Activated CD4-positive, alpha-beta T cell treated with anti-CD3 and anti-CD28 coated beads, Interleukin-2, Interleukin-6, amounts not matched to agents 100 ng/mL and 50 ng/mL, durations not matched to agents 16 hours and 8 hours (primary cell): ENCODE measurements around the gene MMP11.
A peak's percentile ranks its signal among the peaks of the same experiment; 100 is the strongest.

ENCODE experiments used
- DNase-seq: peaks from one replicate; pipeline ENCODE4 v3.0.0-alpha.2; 2020

MMP11 gene

DNA sequence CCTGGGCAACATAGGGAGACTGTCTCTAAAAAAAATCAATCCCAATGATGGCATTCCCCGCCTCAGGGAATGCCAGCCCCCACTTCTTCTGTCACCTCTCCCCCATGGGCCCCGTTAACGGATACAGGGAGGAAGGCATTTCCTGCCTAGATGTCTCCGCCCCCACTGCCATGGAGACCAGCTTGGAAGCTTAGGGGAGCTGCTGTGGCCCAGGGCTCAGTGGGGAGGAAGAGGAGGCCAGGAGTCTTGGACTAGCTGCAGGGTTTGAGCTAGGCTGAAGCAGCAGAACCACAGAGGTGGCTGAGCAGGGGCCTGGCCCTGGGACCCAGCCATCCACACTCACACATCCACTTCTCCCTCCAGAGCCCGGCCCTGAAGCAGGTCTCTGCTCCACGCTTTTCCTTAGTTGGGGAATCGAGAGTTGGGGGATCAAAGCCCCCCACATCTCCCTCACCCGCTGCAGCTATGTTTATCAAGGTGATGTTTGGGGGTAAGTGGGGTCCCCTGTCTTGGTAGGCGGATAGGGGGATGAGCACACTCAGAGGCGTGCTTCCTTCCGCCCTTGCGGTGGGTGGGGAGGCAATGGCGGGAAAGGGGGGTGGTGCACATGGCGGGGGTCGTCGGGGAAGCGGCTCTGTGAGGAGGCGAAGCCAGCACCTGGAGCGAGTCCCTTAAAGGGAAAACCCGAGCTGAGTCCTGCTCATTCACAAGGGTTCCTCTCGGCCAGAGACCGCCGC is 9.6 kb upstream of the MMP11 start, which contains the start of gene C22orf15:
TSS of gene C22orf15 (plus strand) at position 149 of the 737 bp plus-strand sequence. CDS start at position 466, 317 bp downstream.
- DNase-seq = peak; percentile 23

DNA sequence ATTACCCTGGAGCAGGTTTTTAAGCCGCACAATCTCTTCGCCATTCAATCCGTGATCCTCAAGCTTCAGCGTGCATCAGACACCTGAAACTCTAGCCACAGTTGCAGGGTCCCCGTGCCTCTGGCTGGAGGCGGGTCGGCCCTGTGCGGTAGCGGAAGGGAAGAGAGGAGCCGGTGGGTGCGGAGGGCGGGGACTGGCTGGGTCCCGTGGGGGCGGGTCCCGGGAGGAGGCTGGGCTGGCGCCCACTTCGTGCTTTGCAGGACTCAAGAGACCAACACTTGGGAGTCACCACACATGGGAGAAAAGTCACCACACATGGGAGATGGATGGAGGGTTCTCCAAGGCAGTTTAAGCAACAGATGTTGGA is 9.1 kb upstream of the MMP11 start:
- DNase-seq = peak; percentile 58

DNA sequence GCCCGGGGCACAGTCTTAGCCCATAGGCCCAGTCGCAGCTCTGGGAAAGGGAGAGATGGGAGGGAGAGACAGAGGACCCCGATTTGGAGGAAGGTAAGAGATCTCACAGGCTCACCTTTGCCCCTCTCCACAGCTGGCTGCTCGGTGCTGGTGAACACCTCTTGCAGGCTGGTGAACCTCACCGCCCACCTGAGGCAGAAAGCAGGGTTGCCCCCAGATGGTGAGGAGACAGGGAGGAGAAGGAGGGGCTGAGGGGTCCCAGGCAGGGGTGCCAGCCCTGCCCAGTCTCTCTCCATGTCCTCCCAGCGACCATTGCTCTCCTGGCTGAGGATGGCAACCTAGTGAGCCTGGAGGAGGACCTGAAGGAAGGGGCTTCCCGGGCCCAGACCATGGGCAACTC is 8.7 kb upstream of the MMP11 start:
- no peak for DNase-seq

DNA sequence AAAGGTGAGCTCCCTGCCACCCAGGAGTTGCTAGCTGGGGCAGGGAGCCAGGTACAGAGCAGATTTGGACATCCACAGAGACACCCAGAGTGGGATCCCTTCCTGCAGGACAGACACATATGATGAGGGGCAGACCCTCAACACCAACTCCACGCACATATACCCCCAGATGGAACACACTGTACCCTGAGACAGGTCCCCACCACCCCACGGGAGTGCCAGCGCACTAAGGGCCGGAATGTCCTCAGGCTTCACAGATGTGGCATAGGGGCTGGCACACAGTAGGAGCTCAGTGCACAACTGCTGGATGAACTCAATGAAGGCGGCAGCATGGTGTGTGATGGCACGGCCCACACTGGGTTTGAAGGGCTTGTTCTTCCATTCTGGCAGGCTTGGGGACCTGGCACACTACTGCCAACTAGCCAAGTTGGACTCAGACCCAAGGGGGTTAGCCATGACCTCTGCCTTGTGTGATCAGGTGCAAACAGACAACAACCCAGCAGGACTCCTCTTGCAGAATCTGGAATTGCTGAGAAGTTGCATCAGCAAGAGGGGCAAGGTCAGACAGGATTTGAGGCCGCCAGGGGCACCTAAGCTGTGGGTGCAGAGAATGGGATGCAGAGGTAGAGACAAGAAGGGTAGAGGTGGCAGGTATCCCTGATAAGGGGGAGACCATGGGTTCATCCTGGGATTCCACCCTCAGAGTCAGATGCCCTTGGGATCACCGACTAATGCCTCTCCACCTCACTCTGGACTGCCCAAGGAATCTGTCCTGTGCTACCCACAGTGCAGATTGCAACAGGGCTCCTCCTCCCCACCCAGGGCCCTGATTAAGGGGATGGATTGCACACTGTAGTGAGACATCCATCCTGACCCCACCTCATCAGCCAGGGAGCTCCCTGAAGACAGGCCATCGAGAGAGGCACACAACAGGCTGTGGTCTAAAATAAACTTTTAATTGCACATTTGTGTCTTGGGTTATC is 7.5 kb upstream of the MMP11 start:
- no peak for DNase-seq

- no peak for DNase-seq
Observed at GRCh38 chr22:23767303-23767672, 5.4 kb upstream of the MMP11 start.

DNA sequence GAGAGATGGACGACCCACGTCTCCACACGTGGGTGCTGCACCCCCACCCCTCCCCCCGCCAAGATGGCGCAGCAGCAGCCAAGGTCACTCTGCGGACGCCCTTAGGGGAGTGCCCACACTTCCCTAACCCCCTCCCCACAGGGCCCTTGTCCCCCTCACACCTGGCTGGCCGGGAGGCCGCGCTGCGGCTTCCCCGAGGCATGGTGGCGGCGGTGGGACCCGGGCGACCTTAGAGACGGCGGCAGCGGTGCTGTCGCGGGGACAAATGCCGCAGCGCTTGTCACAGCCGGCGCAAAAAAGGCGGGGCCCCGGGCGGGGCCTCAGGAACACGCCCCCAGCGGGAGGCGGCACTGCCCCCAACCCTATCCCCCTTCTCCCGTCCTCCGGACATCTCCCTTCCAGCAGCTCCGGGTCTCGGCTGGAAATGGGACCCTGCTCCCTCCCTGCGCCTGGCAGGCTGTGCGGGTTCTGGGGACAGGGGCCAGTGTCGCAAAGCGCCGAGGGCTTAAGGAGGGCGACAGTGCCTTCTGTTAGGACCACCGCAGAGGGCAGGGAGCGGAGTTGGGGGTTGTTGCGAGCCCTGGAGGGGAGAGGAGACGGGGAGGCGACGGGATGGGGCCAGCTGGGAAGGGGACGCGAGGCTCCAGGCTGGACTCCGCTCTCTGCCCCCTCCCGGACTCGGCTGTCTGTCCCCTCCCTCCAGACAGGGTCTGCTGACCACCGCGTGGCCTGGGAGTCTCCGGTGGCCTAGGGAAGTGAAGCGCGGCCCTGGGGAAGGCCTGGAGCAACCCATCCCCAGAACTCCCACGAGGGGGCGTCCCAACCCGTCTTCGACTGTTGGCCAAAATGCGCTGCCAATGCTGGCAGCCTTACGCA is 4.7 kb upstream of the MMP11 start, which contains the start of gene CHCHD10:
TSS of gene CHCHD10 (minus strand) at position 300 of the 876 bp plus-strand sequence. CDS start at position 202, 98 bp downstream.
- DNase-seq = peak; percentile 88

GRCh38 chr22:23769321-23769965 is 3.2 kb upstream of the MMP11 start:
- no peak for DNase-seq

- DNase-seq = no peak
Observed at GRCh38 chr22:23772315-23772648, 367 bp upstream of the MMP11 start.

DNA sequence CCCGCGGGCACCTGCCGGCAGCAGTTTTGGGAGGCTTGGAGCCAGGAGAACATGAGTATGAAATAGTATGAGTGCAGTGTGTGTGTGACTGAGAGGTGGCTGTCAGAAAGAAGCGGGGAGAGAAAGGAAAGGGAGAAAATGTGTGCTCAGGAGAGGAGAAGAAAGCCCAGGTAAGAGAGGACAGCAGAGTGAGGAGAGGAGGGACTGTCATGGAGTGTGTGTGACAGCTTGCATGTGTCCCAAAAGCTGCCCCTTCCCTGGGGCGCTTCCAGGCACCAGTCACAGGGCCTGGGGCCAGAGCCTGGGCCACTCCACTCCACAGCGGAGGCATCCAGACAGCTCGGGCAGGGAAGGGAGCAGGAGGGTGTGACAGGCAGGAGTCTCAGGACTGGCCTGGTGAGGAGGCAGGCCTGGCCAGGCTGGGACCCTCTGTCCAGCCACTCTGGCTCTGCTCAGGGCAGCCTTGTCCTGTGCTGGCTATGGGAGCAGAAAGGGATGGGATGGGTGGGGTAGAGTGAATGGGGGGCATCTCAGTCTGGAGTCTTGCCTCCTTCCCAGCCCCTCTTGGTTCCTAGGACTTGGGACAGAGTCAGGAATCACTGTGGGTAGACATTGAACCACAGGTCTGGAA is 949 bp downstream of the MMP11 start:
- DNase-seq = no peak

- no peak for DNase-seq
Observed at GRCh38 chr22:23774114-23774921, 1.7 kb downstream of the MMP11 start.

- no peak for DNase-seq
Observed at GRCh38 chr22:23774922-23775436, 2.3 kb downstream of the MMP11 start.

DNA sequence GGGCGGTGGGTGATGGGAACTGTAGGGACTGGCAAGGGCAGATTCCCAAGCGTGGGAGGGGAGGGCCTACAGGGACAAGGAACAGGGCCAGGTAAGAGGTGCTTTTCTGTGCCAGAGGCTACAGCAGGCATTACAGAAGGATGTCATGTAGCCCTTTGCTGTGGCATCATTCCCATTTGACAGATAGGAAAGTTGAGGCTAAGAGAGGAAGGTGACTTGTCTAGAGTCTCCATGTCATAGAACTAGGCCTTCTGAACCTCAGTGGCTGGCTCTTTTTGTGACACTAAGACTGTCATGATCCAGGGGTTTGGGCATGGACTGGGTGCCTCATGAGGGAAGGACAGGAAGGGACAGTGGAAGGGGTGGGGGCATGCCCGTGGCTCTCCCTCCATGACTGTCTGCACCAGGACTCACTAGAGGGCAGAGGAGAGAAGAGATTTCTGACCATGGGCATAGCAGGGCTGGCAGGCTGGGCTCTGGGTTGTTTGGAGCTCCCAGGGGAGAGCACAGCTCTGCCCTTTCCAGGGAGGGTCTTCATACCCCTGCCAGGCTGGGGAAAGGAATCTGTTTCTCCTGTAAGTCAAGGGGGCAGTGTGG is 3.2 kb downstream of the MMP11 start:
- no peak for DNase-seq

GRCh38 chr22:23777776-23778576 is 5.3 kb downstream of the MMP11 start:
- DNase-seq = no peak

- no peak for DNase-seq
Observed at GRCh38 chr22:23778577-23778900, 5.9 kb downstream of the MMP11 start.

DNA sequence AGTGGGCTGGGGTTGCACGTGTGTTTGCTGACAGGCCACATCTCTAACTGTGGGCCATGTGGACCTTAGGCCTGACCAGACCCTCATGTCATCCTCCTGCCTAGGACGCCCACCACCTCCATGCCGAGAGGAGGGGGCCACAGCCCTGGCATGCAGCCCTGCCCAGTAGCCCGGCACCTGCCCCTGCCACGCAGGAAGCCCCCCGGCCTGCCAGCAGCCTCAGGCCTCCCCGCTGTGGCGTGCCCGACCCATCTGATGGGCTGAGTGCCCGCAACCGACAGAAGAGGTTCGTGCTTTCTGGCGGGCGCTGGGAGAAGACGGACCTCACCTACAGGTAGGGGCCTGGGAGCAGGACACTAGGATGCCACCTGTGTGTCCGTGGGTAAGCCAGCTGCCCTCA is 6.4 kb downstream of the MMP11 start:
- DNase-seq = no peak

DNA sequence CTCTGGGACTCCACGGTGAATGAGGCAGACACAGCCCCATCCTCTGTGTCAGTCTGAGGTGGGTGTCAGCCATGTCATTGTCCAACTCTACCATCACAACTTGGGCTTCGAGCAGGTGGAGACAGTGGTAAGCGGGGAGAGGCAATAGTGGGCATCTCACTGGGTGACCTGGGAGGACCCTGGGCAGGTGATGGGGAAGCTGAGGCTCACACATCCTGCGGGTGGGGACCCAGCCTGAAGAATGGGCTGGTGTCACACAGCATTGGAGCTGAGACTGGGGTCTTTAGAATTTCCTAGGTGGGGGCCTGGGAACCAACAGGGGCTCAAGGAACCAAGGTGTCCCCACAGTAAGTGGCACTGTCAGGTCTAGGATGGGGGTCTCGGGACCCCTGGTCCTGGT is 7.1 kb downstream of the MMP11 start:
- no peak for DNase-seq

DNA sequence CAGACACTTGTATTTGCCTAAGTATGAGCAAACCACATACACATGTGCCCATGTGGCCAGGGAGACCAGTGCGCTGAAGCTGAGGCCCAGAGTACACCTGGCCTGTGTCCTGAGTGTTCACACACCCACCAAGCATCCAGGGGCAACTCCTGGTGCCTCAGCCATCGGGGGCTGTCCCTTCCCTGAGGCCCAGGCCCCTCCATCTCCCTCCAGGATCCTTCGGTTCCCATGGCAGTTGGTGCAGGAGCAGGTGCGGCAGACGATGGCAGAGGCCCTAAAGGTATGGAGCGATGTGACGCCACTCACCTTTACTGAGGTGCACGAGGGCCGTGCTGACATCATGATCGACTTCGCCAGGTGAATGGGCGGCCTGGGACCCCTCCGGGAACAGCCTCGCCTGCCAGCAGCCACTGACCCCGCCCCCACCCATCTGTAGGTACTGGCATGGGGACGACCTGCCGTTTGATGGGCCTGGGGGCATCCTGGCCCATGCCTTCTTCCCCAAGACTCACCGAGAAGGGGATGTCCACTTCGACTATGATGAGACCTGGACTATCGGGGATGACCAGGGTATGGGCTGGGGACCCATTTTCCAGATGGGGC is 7.6 kb downstream of the MMP11 start:
- DNase-seq = no peak

- no peak for DNase-seq
Observed at GRCh38 chr22:23781065-23781464, 8.4 kb downstream of the MMP11 start.

DNA sequence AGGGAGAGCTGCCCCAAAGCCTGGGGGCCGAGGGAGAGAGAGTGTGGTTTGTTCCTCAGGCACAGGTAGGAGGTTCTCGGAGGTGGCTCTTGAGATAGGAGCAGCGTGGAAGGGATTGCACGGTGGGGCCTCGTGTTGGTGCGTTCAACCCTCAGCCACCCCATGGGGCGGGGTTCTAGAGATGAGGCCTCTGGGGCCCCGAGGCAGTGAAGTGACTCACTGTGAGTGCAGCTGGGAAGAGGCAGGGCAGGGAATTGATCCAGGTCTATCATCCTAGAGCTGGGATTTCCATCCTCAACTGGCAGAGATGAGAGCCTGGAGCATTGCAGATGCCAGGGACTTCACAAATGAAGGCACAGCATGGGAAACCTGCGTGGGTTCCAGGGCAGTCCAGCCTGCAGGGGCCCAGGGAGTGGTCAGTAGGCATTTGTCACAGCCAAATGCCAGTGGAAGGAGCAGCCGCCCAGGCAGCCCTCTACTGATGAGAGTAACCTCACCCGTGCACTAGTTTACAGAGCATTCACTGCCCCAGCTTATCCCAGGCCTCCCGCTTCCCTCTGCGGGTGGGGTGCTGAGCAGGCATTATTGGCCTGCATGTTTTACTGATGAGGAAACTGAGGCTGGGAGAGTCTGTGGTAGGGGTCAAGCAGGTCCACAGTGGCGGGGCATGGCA is 9.0 kb downstream of the MMP11 start:
- no peak for DNase-seq
